GM12874 (cell line): ENCODE results near the gene PKP3.

Experiments used
- TF ChIP-seq, protein P1 (sequence below): IDR thresholded peaks from 2 replicates; pipeline ENCODE4 v1.5.1; 2011; ENCODE audit warnings: low read depth, mild to moderate bottlenecking, control low read depth, low read length, moderate library complexity; ENCODE audit not compliant: insufficient read depth

PKP3 gene

DNA sequence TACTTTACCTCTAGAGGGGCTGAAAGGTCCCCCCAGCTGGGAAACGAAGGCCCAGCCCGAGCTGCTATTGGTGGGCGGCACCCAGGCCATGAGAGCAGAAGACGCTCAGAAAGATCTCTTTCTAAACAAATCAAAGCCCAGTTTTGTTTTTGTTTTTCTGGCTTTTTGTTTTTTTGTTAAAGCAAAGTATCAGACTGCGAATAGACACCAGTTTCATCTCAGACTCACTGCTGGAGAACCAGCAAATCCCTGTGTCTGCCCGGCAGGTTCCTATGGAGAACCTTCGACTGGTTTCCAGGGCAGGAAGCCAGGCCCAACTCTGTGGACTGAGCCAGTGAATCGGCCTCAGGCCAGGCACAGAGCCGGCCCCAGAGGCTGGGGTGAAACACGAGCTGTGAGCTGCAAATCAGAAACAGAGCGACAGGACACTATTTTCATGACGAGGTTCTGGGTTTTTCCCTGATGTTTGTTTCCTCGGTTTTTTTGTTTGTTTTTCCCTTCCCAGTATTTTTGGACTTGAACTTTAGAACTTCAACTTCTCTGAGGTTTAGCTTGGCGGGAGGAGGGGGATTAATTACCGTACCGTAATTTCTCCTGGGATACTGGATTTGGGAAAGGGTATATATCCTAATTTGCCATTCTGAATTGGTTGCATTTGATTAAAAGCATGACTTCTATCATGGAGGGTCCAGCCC lies 40.7 kb upstream of the PKP3 start:
- TF ChIP-seq, protein P1, sequence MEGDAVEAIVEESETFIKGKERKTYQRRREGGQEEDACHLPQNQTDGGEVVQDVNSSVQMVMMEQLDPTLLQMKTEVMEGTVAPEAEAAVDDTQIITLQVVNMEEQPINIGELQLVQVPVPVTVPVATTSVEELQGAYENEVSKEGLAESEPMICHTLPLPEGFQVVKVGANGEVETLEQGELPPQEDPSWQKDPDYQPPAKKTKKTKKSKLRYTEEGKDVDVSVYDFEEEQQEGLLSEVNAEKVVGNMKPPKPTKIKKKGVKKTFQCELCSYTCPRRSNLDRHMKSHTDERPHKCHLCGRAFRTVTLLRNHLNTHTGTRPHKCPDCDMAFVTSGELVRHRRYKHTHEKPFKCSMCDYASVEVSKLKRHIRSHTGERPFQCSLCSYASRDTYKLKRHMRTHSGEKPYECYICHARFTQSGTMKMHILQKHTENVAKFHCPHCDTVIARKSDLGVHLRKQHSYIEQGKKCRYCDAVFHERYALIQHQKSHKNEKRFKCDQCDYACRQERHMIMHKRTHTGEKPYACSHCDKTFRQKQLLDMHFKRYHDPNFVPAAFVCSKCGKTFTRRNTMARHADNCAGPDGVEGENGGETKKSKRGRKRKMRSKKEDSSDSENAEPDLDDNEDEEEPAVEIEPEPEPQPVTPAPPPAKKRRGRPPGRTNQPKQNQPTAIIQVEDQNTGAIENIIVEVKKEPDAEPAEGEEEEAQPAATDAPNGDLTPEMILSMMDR = no peak

DNA sequence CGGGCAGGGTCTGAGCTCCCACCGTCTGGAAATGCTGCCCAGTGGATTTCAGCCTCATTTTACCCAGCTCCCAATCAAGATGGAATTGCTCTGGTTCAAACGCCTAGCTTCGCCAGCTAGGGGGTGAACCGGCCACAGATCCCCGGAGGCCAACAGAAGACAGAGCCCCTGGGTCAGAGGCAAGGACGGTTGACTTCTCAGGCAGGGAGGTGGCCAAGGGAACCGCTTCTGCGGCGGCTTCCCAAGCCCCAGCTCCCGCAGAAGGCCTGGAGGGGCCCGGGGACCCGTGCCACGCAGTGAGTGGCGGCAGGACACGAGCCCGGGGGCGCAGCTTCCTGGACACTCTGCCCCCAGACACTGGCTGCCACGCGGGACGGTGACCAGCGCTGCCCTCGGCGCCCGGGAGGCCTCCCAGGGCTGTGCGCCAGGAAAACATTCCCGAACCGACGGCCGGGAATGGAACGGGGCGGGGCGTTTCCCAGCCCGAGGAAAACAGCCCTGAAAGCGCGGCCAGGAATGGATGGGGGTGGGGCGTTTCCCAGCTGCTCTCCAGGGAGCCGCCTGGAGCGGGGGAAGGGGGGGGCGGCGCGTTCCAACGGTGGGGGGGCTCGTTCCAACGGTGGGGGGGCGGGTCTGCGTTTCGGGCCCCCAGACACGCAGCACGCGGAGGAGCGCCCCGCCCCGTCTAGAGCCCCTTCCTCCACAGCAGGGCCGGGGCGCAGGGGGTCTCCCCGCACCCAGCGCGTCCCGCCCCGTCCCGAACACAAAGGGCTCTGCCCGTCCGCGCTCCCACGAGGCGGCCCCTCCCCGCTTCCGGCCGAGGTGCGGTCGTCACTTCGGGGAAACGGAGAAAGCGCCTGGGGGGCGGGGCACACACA lies 38.2 kb upstream of the PKP3 start:
- TF ChIP-seq, protein P1 = no peak

DNA sequence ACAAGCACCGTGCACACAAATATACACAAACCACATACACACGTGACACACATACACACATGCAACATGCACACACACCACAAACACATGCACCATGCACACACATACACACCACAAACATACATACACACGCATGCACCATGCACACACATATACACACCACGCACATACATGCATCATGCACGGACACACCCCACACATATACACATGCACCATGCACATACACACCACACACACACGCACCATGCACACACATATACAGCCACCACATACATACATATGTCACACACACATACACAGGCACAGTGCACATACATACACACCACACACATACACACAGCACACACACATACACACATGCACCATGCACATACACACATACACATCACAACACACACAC lies 37.4 kb upstream of the PKP3 start:
- TF ChIP-seq, protein P1 = no peak

DNA sequence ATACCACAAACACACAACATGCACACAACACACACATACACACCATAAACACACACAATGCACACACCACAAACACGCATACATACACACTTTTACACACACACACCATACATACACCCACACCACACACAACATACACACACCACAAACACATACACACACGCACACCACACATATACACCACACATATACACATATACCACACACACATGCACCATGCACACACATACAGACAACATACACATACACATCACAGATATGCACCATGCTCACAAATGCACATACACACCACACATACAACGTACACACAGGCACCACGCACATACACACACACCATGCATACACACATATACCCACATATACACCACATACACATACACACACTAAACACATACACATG lies 36.4 kb upstream of the PKP3 start:
- TF ChIP-seq, protein P1 = no peak

DNA sequence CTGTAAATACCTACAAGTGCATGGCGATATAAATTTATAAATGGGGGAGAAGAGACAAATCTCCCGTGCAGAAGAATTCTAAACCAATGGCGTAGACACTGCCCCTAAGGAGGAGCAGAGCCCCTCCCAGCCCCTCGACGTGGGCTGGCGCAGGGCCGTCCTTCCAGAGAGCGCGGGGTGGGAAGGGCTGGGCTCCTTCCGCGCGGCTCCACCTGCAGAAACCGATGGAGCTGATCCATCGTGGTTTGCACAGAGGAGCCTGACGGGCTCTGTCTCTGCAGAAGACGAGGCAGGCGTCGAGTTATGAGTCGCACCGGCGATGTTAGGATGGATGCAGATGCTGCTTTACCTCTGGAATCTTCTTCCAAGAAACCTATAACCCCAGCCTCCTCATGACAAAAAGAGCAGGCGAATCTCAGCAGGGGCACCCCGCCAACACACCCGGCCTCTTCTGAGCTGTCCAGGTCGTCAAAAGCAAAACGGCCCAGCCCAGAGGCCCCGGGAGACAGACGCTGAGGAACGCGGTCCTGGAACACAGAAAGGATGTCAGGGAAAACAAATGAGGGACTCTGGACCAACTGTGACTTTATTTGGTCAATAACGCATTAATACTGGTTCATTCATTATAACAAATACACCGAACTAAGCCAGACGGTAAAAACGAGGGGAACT lies 35.7 kb upstream of the PKP3 start:
- TF ChIP-seq, protein P1 = no peak

DNA sequence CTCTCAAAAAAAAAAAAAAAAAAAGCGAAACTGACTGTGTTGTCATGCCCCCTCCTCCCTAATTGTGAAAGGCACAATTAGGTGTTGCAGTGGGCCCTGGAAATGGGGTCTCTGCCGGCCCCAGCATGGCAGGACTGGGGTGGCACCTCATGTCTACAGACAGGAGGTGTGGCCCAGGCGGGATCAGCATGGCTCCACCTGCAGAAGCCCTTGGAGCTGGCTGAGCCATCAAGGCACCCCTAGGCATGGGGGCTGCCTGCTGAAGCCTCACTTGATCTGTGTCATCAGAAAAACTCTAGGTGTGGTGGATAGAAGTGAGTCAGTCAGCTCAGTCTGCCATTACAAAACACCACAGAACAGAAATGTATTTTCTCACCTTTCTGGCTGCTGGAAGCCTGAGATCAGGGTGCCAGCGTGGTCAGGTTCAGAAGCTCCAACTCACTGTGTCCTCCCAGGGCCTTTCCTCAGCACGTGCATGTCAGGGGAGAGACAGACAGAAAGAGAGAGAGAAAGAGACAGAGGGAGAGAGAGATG lies 34.8 kb upstream of the PKP3 start:
- TF ChIP-seq, protein P1 = no peak
